Left hindlimb (tissue), 1 donor: ENCODE measurements around the gene ALK.

Experiments used
- DNase-seq: peaks from one replicate; pipeline ENCODE4 v3.0.0-alpha.2; 2018

Gene ALK

GRCh38 chr2:29567906-29568520, 353.4 kb downstream of the ALK start:
- DNase-seq = no peak

GRCh38 chr2:29563697-29564096, 357.7 kb downstream of the ALK start:
- no peak for DNase-seq

GRCh38 chr2:29562896-29563295, 358.5 kb downstream of the ALK start:
- DNase-seq = peak; percentile 47

- no peak for DNase-seq
Observed at GRCh38 chr2:29562319-29562718, 359.1 kb downstream of the ALK start.

- DNase-seq = no peak
Observed at GRCh38 chr2:29561628-29562027, 359.8 kb downstream of the ALK start.

GRCh38 chr2:29561181-29561580, 360.2 kb downstream of the ALK start:
- DNase-seq = no peak

- no peak for DNase-seq
Observed at GRCh38 chr2:29560566-29560965, 360.8 kb downstream of the ALK start.

GRCh38 chr2:29560030-29560429, 361.4 kb downstream of the ALK start:
- DNase-seq = no peak

GRCh38 chr2:29559578-29559977, 361.8 kb downstream of the ALK start:
- DNase-seq = no peak

GRCh38 chr2:29558097-29558496, 363.3 kb downstream of the ALK start:
- no peak for DNase-seq

GRCh38 chr2:29557268-29557667, 364.1 kb downstream of the ALK start:
- no peak for DNase-seq

GRCh38 chr2:29549069-29549380, 372.4 kb downstream of the ALK start:
- DNase-seq = no peak

- no peak for DNase-seq
Observed at GRCh38 chr2:29544917-29545316, 376.5 kb downstream of the ALK start.

- DNase-seq = no peak
Observed at GRCh38 chr2:29544031-29544430, 377.4 kb downstream of the ALK start.

GRCh38 chr2:29535188-29535587, 386.2 kb downstream of the ALK start:
- no peak for DNase-seq

GRCh38 chr2:29532436-29532835, 388.9 kb downstream of the ALK start:
- no peak for DNase-seq

- DNase-seq = no peak
Observed at GRCh38 chr2:29531626-29532025, 389.8 kb downstream of the ALK start.

- DNase-seq = peak; percentile 29
Observed at GRCh38 chr2:29530281-29530680, 391.1 kb downstream of the ALK start.

GRCh38 chr2:29528891-29529520, 392.4 kb downstream of the ALK start:
- peak; percentile 84 for DNase-seq

GRCh38 chr2:29528371-29528770, 393.0 kb downstream of the ALK start:
- DNase-seq = no peak

- no peak for DNase-seq
Observed at GRCh38 chr2:29527947-29528346, 393.4 kb downstream of the ALK start.

- no peak for DNase-seq
Observed at GRCh38 chr2:29526587-29527586, 394.5 kb downstream of the ALK start.

GRCh38 chr2:29525921-29526320, 395.5 kb downstream of the ALK start:
- no peak for DNase-seq

GRCh38 chr2:29524652-29525051, 396.7 kb downstream of the ALK start:
- no peak for DNase-seq
